Esophagus squamous epithelium (tissue), 4 donors: ENCODE measurements around the gene SMYD1.

Experiments used
- CTCF ChIP-seq, 6 experiments: fragments of 450-650 bp in 4 of 6; fragments of 200-600 bp in 2 of 6; sonication (generic) in 2 of 6; IDR thresholded peaks; one replicate each; pipeline ENCODE4 v1.5.1; 2016 to 2019; ENCODE audit warnings: antibody characterized with exemption in 6 of 6, mild to moderate bottlenecking in 4 of 6, moderate library complexity in 4 of 6
- POLR2A ChIP-seq, 4 donors: fragments of 450-650 bp; IDR thresholded peaks; one replicate each; pipeline ENCODE4 v1.6.1; 2017; ENCODE audit warnings: antibody characterized with exemption in 4 of 4, mild to moderate bottlenecking in 4 of 4, moderate library complexity in 3 of 4

DNA sequence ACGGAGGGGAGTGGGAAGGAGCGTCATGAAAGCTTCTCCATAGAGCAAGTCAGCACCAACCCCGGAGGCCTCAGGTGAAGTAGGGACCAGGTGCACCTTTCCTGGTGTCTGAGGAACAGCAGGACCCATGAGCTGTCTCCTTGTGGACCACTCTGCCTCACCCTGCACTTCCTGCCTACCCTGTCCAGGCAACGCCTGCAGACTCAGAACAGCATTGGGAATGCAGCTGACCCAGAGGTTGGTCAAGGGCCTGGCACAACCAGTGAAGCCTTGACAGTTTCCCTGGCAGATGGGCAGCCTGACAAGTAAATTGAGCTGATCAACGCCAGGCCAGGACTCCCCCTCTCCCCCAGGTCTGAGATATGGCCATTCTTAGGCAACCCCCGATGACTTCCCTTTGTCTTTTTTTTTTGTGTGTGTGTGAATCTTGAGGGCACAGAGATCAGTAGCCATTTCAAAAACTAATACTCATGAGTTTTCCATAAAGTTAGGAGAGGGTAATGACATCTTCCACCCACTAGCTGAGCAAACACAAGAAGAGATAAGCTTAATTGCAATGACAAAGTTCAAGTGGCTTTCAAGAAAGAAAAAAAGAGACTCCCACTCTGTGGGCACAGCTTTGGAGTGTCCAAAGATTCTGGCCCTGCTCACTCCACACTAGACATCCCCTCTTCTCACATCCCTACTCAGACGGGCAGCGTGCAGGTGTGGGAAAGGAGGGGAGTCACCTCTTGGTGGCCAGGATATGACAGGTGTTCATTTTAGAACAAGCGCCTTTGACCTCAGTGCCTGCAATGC lies 63.8 kb downstream of the SMYD1 start:
- TF ChIP-seq CTCF (IDR thresholded peaks at IDR 0.05) (no peak), POLR2A (IDR thresholded peaks at IDR 0.05) (no peak)
